G401 (cell line): ENCODE measurements around the gene TMEM161B. TPM values are rescaled to one million over a fixed set of nuclear protein-coding genes. Genes with fewer than 3 reads are reported as not detected.
"Not testable (repeated sequence)": the region's sequence is repeated elsewhere in the genome, so short reads cannot be mapped to it uniquely, and the experiment has no call there.

Source experiments
- DNase-seq: peaks from one replicate; pipeline ENCODE4 v3.0.0-alpha.2; 2015; ENCODE audit warnings: low spot score
- in situ Hi-C: cut with HindIII; loops from 2 replicates; pipeline ENCODE4 v1.10.0; 2016; ENCODE audit warnings: low sequenced_read_pairs, mixed read lengths
- total RNA-seq: library from RNA; depleted of rRNA; stranded (reverse); fragments of >200 nt; shearing (Covaris generic); gene quantifications from 2 replicates; pipeline ENCODE4 v1.2.3, GENCODE V29; 2014

The TMEM161B gene
- total RNA-seq, 1 experiment from 2014 or later = 5.3 TPM

DNA sequence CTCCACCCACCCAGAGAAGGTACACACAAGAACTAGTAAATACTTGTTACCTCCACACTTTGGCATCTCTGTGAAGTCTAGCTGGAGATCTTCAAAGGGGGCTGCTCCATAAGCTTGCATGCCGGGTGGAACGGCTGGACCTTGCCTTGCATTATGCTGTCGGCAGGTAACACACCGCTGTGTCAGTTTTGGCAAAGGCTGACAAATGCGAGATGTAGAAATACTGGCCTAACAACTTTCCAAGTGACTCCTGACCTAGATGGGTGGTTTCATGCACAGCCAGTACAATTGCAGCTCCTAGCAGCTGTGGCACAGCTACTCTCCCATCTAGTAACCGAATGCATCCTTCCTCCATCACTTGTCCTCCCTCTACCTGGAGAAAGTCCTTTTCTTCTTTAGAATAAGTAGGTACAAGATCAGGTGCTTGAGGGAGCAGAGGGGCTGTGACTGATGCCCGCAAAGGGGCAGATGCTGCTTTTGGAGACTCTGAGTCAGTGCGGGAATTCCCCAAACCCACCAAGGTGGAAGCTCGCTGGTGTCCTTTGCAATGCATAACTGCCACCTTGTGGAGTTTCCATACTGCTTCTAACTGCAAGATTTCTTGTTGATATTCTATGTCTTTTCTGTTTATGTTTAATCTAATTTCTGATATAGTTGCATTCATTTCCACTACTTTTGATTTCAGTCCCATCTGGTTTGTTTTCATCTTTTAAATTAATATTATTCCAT is 78.4 kb downstream of the TMEM161B start:
- DNase-seq = peak; percentile 24
- in situ Hi-C loops = no loop called here

- DNase-seq, in situ Hi-C loops: not testable (repeated sequence)
These were observed 79.2 kb downstream of the TMEM161B start for GRCh38 chr5:88189484-88189883.

GRCh38 chr5:88188458-88189132 is 80.0 kb downstream of the TMEM161B start:
- in situ Hi-C loops = no loop called here

GRCh38 chr5:88183255-88183654 is 85.4 kb downstream of the TMEM161B start:
- DNase-seq = no peak
- in situ Hi-C loops = no loop called here

More at GRCh38 chr5:88188458-88189132, 80.0 kb downstream of the TMEM161B start:
- no peak for DNase-seq

GRCh38 chr5:88177486-88177885 is 91.2 kb downstream of the TMEM161B start:
- DNase-seq, in situ Hi-C loops: not testable (repeated sequence)

DNA sequence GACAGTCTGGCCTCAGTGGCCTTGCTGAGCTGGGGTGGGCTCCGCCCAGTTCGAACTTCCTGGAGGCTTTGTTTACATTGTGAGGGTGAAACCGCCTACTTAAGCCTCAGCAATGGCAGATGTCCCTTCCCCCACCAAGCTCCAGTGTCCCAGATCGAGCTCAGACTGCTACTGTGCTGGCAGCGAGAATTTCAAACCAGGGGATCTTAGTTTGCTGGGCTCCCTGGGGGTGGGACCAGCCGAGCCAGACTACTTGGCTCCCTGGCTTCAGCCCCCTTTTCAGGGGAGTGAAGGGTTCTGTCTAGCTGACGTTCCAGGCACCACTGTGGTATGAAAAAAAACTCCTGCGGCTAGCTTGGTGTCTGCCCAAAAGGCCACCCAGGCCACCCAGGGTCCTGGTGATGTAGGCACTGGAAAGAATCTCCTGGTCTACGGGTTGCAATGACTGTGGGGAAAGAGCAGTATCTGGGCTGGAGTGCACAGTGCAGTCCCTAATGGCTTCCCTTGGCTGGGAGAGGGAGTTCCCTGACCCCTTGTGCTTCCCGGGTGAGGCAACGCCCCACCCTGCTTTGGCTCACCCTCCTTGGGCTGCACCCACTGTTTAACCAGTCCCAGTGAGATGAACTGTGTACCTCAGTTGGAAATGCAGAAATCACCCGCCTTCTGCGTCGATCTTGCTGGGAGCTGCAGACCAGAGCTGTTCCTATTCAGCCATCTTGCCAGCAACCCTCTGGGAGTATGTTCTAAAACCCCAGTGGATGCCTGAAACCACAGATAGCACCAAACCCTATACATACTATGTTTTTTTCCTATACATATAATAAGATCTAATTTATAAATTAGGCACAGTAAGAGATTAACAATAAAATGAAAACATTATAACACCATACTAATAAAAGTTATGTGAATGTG is 95.5 kb downstream of the TMEM161B start:
- DNase-seq = no peak
- in situ Hi-C loops = no loop called here

DNA sequence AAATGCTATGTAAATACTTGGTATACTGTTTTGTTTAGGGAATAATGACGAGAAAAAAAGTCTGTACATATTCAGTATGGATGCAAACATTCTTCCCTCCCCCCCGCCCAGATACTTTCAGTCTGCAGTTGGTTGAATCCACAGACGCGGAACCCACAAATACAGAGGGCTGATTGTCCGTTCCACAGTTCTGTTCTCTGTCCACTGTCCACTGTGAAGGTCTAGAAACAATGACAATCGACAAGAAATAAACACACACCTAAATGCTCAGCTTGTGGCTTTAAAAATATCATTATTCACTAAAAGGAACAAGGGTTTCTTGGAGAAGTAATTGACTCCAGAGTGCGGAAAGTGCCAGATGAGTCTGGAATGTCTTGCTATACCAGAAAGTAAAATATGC is 109.1 kb downstream of the TMEM161B start:
- in situ Hi-C loops = no loop called here
- no peak for DNase-seq

DNA sequence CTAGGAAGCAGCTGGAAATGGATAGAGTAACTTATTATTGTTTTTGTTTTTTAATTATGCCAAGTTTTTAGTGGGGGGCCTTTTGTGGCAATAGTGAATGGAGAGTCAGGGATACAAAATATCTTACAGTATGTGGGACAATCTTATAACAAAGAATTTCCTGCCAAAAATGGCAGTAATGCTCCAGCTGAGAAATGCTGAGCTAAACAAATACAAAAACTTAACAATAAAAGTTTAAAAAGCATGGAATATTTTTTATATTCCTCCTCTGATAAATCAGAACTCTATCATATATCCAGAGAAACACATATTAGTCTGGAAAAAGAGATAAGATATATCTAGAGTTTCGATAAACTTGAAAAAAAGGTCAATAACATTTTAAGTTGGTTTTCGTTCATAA is 110.6 kb downstream of the TMEM161B start:
- DNase-seq = no peak
- in situ Hi-C loops = no loop called here

DNA sequence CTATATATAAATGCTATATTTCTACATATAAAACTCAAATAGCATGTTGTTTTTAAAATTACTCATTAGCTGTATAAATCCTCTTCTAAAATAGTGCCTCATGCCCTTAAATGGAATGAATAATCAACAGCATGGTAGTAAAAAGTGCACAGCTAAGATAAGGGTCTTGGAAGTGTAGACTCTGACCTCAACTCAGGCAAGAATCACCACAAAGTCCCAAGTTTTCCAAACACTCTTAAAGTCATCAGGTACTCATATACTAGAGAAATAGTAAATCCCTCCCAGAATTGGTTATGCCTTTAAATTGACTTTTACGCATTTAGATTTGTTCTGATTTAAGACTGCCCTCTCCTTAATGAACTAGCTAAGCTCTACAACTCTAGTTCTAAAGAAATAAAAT is 113.8 kb downstream of the TMEM161B start:
- DNase-seq = no peak
- in situ Hi-C loops = no loop called here

DNA sequence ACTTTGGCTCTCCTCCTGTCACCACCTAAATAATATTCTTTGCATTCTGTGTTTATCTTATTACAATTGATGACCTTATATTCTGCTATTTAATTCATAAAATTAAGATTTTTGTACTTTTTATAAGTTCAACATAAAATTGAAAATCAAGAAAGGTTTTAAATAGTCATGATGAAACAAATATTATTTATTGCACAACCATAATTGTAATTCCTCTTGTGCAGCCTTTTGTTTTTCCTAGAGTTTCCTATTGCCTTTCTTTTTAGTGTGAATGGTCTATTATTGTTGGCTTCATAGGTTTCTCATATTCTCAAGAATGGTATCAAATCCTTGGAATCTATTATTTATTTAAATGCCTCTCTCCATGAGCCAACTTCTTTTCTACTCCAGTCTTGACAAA is 117.9 kb downstream of the TMEM161B start:
- in situ Hi-C loops = no loop called here
- no peak for DNase-seq

DNA sequence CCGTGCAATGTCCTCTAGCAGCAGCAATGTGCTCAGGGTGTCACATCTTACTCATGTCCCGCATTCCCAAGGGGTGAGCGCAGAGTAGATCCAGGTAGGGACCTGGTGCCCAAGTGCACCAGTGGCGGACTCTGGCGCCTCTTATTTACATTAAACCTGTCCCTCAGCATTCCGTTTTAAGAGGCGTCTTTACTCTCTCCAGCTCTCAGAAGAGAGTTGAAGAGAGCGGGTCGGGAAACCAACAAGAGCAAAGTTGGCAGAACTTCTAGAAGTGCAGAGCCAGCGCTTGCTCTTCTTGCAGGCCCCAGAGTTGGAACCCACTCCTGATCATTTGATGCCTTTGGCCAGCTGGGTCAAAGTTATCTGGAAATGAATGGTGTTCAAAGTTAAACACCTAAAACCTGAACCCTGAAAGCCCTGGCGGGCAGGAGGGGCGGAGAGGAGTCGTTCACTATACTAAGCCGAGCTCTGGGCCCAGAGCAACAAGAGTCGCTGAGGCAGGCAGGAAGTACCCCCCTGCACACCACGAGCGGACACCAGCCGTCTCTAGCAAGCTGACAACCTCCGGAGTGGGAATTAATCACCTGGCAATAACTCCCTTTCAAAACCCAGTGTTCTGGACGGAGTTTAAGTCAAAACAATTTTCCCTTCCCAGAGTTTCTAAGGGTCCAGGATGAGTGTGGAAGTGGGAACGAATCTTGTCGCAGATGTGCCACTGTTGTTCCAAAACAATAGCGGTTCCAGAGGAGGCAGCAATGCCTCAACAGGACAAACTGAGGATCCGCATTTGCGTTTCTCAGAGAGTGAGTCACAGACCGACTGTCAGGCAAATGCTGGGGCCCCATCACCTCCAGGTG is 122.8 kb downstream of the TMEM161B start:
- peak; percentile 70 for DNase-seq
- in situ Hi-C loops = loop anchor here (25.0 kb wide), 1 partner anchor 541 kb away; no protein-coding TSS in a partner anchor

GRCh38 chr5:88145221-88145610 is 123.4 kb downstream of the TMEM161B start:
- in situ Hi-C loops = loop anchor here (25.0 kb wide), 1 partner anchor 542 kb away; no protein-coding TSS in a partner anchor
- DNase-seq = no peak
